Retina (tissue), 1 donor: Measurements from ENCODE around the gene TSPO2.
"Not testable (repeated sequence)": the region's sequence is repeated elsewhere in the genome, so short reads cannot be mapped to it uniquely, and the experiment has no call there.

Source experiments
- DNase-seq: peaks from one replicate; pipeline ENCODE4 v3.0.0-alpha.2; 2016

Gene TSPO2

DNA sequence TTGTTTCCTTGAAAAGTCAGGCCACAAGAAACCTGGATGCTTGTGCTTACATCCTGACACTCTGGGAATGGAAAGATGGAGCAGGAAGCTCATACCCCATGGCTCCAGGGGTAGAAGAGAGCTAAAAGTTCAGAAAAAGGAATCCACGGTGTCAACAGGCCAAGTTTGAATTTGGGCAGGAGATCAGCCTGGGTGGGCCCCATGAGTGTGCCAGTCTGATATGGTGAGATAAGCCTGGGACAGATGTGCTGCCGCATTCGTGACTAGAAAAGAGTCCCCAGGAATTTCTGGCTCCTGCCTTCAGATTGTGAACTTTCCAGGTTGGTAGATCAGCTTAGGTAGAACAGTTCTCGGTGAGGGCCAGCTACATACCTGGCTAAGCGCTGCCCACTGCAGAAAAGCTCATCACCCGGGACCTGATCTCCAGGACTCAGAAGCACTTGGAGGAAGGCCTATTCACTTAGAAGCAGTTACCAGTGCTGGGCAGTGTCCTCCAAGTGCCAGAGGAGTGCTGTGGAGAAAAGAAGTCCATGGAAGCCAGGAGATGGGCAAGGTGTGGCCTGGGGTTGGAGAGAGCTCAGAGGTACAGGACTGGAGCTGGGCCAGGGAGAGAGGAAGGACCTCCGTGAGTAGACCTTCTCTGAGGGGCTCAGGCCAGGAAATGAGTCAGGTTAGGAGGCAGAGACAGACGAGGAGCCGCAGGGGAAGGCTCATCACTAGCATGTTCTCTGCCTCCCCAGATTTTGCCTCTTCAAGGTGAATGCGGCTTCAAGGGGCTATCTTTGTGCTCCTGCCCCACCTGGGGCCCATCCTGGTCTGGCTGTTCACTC is at the start of gene TSPO2:
Gene TSPO2, plus strand, starts transcription at position 242 of the 830 bp plus-strand sequence. Its CDS starts 519 bp downstream, at position 761.
- no peak for DNase-seq

DNA sequence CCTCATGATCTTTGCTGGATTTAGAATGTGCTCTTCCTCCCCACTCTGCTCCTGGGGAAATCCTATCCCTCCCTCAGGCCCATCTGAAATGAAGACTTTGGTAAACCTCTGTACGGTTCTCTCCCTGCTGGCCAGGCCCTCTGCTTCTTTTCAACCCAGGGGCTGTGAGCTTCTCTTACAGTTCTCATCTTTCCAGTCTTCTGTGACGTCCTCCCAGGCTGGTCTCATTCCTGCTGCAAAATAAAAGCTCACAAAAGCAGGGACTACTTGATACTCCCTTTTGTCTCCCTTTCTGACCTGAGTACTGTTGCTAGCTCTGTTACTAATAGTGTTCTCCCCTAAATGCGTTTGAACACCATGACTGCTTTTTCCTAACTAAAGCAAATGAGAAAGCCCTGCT is 49.5 kb upstream of the TSPO2 start:
- no peak for DNase-seq

DNA sequence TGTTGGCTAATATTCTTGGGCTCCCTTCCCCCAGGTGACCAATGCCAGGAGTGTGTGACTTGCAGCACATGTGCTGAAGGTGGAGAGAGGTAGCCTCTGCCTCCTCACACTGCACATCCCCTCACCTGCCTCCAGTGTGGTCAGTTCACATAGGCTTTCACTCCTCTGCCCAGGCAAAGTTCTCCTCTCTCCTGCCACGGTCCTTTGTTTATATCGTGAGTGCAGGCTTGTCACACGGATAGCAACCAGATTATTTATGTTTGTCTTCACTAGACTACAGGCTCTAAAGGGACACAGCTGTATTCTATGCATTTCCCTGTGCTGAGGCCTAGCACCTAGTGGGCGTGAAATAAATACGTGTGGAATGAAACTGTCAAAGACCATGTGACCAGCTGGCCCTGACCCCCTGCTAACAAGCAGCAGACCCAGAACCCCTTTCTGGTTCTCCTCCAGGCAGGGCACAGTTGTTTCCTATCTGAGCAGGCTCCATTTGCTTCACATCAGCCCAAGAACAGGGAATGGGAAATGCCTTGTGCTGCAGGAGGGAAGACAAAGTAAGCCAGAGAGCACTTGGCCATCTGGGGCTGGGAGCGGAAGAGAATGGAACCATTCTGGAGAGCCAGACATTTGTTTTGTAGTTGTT is 45.6 kb upstream of the TSPO2 start:
- DNase-seq: peak; percentile 67

DNA sequence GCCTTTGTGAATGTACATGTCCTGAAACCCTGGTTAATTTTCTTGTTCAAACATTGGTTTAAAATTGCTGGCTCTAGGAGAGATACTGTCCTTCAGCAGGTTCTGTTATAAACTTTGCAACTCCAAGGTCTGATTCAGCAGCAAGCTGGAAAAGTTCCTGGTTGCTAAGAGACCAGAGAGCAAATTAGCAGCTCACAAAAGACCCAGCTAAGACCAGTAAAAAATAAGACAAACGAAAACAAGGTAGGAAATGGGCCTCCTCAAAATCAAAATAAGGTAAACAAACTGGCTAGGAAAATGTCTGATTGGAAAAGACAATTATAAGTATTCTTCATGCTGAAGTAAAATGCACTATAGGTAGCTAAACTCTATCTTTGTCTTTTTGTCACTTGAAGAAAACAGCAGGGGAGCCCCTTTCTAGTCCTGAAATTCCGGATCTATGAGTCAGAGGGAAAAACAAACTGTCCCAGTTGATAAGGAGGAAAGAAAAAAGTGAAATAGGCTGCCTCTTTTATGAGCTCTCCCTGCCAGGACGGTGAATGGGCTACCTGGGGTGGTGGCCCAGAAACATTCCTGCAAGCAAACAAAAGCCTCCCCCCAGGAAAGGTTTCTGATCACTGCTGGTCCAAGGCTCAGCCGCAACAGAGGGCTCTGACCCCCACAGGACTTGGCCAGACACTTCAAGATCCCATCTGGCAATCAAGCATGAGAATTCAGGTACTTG is 44.9 kb upstream of the TSPO2 start:
- DNase-seq: peak; percentile 75

- DNase-seq: no peak
Measured at GRCh38 chr6:40998661-40999060, 43.6 kb upstream of the TSPO2 start.

DNA sequence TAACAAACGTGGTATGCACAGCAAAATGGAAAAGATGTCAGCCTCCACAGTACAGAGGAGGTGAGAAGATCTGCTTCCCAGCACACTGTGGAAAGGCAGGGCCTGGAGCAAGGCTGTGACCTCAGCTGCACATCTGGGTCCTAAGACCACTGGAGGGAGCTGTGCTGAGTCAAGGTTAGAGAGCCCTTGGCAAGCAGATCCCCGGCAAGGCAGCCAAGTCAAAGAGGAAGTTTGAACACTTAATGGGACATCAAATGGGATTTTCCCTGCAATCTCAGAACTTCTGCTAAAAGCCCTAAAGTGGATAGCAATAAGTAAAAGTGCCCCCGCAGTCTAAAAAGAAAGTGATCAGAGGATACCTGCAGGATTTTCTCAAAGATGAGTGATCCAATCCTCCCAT is 42.7 kb upstream of the TSPO2 start:
- no peak for DNase-seq

DNA sequence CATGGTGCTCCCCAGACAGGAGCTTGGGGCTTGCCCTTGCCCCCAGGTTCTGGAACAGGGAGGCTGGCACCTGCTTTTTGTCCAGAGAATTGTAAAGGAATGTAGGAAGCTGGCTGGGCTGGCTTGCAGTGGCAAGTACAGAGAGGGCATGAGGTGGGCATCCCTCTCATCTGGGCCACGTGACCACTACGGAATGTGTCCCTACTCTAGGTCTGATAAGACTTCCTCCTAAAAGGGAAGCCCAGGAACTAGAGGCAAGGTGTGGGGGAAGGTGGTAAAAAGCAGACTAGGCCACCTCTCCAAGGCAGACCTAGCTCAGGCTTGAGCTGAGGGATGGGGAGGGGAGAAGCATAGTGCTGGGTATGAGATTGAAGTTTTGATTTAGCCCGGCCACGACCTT is 42.0 kb upstream of the TSPO2 start:
- DNase-seq: no peak

DNA sequence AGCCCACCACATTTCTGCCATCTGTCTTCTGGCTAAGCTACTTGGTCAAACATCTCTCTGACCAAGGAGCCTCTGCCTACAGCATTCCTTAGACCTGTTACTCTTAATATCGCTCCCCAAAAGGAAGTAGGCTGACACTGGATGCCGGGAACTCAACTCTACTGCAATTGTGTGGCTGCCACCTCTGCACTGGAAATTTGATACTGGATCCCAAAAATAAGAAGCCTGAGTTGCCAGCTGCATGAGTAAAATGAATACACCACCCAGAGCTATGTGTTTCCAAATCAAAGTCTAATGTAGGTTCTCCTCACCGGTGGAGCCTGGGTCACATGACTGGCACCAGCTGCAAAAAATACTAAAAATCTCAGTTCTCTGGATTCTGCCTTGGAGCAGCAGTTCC is 40.1 kb upstream of the TSPO2 start:
- DNase-seq: no peak

DNA sequence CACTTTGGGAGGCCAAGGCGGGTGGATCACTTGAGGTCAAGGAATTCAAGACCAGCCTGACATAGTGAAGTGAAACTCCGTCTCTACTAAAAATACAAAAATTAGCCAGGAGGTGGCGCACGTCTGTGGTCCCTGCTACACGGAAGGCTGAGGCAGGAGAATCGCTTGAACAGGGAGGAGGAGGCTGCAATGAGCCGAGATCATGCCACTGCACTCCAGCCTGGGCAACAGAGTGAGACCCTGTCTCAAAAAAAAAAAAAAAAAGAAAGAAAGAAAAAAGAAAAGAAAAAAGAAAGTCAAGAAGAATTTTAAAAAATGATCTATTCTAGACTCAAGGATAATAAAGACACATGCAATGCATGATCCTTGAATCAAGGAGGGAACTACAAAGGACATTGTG is 36.0 kb upstream of the TSPO2 start:
- peak; percentile 42 for DNase-seq

DNA sequence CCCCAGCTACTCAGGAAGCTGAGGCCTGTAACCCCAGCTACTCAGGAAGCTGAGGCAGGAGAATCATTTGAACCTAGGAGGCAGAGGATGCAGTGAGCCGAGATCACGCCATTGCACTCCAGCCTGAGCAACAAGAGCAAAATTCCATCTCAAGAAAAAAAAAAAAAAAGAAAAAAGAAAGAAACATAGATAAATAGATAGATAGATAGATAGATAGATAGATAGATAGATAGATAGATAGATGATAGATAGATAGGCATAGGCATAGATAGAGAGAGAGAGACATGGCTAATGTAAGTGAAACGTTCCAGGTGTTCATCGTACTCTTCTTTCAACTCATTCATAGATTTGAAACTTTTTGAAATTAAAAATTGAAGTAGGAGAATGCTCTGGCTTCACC is 35.3 kb upstream of the TSPO2 start:
- not testable (repeated sequence) for DNase-seq

GRCh38 chr6:41008011-41008410 is 34.3 kb upstream of the TSPO2 start:
- no peak for DNase-seq

GRCh38 chr6:41009669-41010068 is 32.6 kb upstream of the TSPO2 start:
- no peak for DNase-seq

DNA sequence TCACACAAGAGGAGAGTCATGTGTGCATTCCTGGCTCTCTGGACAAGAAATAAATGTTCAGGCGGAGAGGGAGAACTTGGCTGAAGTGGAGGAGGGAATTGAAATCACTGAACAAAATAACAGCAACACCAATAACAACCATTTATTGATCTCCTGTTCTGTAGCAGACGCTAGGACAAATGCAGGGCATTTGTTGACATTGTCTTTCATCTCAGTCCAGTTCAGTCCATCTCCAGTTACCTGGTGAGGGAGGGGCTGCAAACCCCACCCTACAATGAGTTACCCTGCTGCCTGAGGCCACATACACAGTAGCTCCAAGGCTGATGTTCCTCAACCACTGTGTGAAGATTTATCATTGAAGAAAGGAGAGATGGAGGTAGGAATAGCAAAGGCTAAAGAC is 30.6 kb upstream of the TSPO2 start:
- DNase-seq: no peak

GRCh38 chr6:41013466-41014153 is 28.7 kb upstream of the TSPO2 start:
- no peak for DNase-seq

- DNase-seq: no peak
Measured at GRCh38 chr6:41014780-41015179, 27.5 kb upstream of the TSPO2 start.

DNA sequence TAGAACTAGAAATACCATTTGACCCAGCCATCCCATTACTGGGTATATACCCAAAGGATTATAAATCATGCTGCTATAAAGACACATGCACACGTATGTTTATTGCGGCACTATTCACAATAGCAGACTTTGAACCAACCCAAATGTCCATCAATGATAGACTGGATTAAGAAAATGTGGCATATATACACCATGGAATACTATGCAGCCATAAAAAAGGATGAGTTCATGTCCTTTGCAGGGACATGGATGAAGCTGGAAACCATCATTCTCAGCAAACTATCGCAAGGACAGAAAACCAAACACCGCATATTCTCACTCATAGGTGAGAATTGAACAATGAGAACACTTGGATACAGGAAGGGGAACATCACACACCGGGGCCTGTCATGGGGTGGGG is 26.4 kb upstream of the TSPO2 start:
- not testable (repeated sequence) for DNase-seq

DNA sequence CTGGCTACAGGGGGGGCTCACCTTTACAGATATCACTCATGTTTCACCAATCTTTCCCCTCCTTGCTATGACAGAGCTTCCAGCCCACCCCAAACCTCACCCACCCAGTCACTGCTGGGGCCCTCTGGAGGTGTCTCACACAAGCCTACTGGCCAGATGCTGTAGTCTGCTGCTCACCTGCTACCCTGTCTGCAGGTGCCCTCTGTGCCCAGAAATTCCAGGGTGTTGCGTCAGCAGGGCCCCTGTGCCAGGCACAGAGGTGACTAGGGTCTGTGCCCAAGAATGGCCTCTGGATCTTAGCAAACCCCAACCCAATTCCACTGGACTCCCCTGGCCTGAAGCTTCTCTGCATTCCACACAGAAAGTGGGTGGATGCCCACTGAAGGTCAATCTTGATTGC is 24.6 kb upstream of the TSPO2 start:
- DNase-seq: no peak

- no peak for DNase-seq
Measured at GRCh38 chr6:41021832-41022231, 20.4 kb upstream of the TSPO2 start.

DNA sequence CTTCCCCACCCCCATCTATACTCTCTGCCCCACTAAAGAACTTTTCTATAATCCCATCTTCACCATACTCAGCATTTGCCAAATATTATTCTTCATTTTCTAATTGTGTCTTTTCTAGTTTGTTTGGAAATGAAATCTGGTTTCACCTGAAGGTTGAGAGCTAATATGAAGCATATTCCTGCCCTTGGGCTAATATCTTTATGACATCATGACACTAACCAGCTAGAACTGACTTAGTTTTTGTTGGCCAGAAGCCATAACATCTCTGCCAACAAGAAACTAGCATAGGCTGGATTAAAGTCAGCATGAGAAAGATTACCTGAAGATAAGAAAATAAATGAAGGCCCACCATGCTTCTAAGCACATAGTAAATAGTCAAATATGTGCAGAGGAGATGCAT is 20.0 kb upstream of the TSPO2 start:
- no peak for DNase-seq

GRCh38 chr6:41023114-41023513 is 19.2 kb upstream of the TSPO2 start:
- DNase-seq: no peak

DNA sequence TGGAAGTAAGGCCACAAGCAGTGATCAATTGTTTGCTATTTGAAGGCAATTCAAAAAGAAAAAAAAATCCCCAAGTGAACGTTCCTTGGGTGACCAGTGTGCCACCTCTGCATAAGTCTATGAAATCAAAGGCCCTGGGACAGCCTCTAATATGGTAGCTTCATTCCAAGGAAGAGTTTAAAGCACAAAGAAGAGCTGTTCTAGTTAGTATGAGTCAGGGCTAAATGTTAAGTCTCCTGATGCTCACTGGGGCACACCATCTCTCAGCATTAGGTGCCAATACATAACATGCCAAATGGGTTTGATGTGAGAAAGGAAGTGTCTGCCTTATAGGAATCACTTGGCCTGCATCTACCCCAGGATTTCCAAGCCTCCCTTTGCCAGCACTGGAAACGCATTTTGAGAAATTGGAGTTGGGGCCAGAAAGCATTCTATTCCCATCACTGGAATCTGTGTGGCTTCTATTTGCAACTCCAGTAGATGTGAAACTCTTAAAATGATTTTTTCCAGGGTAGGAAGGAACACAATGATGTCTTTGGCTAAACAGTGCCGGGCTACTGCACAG is 16.2 kb upstream of the TSPO2 start:
- no peak for DNase-seq

DNA sequence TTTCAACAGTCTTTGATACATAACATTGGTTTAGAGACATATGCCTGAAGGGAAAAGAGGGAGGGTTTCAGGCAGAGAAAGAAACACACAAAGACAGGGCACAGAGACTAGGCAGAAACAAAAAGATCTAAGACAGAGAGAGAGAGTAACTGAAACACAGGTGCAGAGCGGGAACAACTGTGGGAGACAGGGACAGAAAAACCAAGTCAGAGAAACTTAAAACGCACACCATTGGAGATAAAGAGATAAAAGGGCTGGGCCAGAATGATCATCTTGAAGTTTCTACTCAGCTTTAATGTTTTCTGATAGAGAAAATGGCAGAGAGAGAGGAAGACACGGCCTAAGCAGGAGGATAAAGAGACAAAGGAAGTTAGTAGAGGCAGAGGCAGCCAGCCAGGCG is 15.0 kb upstream of the TSPO2 start:
- no peak for DNase-seq
